ENCODE data around the gene USP1.

USP1 gene

GRCh38 chr1:62391369-62391971 is 45.4 kb upstream of the USP1 start:
- no peak overlapping the region for H3K4me2 ChIP-seq (ENCODE audit: low read length, poor library complexity, severe bottlenecking)
- H3K18ac ChIP-seq (ENCODE audit: low read depth in 1 of 2, low read length in 2 of 2): no peak overlapping the region
- H3K79me1 ChIP-seq (replicated peaks; ENCODE audit: low read length, poor library complexity, severe bottlenecking): no peaks in the 10 kb centered on the region
- no peak for DNase-seq
- H3K36me3 ChIP-seq (ENCODE audit: control insufficient read depth in 1 of 2, insufficient read depth in 2 of 2, low read depth in 1 of 2, low read length in 2 of 2): no peaks in the 10 kb centered on the region
- H4K91ac ChIP-seq (ENCODE audit: low read length): no peak overlapping the region
- H3K23ac ChIP-seq (ENCODE audit: low read length in 2 of 2): no peak overlapping the region
- H3K4ac ChIP-seq (ENCODE audit: low read depth in 1 of 2, low read length in 2 of 2): no peak overlapping the region
- WGBS: 4% methylated on average over 3 of the region's 3 CpGs
- H3K9me3 ChIP-seq (ENCODE audit: control insufficient read depth, low read length): no peaks in the 10 kb centered on the region
- no peak overlapping the region for H3K4me3 ChIP-seq (ENCODE audit: insufficient read depth in 1 of 2, low read depth in 1 of 2, low read length in 2 of 2)
- no peak overlapping the region for H2BK12ac ChIP-seq (ENCODE audit: low read length in 2 of 2)
- no peak overlapping the region for H2BK5ac ChIP-seq (ENCODE audit: low read depth, low read length, poor library complexity, severe bottlenecking)
- H3K27ac ChIP-seq (ENCODE audit: low read length, poor library complexity, severe bottlenecking): no peak overlapping the region
- H2AK5ac ChIP-seq (ENCODE audit: low read length, severe bottlenecking): no peak overlapping the region
- H3K4me1 ChIP-seq (ENCODE audit: control insufficient read depth, insufficient read depth, low read depth, low read length): no peaks in the 10 kb centered on the region
- no peak overlapping the region for H3K9ac ChIP-seq (ENCODE audit: low read length)
- no peak overlapping the region for H3K14ac ChIP-seq (ENCODE audit: low read length in 2 of 2)
- no peak overlapping the region for H4K8ac ChIP-seq (ENCODE audit: low read length)
- H3K27me3 ChIP-seq (ENCODE audit: control insufficient read depth in 1 of 2, insufficient read depth in 1 of 2, low read length in 2 of 2): peaks cover 22 to 23% of the 10 kb centered on the region in 2 experiments
- H2AFZ ChIP-seq (ENCODE audit: low read depth, low read length): no peak overlapping the region
- no peak overlapping the region for H2BK120ac ChIP-seq (ENCODE audit: low read depth, low read length)
- H2BK15ac ChIP-seq (ENCODE audit: low read depth, poor library complexity, severe bottlenecking): no peak overlapping the region

DNA sequence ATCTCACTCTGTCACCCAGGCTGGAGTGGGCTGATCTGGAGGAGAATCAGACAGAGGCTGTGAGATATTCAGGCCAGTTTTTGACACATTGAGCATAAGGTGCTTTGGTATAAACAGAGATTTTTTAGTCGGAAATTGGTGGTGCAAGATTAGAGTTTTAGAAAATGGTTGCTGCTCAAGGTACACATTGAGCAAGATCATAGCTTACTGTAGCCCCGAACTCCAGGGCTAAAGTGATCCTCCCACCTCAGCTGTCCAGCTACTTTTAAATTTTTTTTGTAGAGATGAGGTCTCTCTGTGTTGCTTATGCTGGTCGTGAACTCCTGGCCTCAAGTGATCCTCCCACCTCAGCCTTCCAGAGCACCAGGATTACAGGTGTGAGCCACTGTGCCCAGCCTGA is 43.9 kb upstream of the USP1 start:
- no peak for DNase-seq
- Histone ChIP-seq H2AK5ac (ENCODE audit: low read length, severe bottlenecking) (no peak overlapping the region), H3K18ac (ENCODE audit: low read depth in 1 of 2, low read length in 2 of 2) (no peak overlapping the region), H3K4me2 (ENCODE audit: low read length, poor library complexity, severe bottlenecking) (no peak overlapping the region), H3K4me3 (ENCODE audit: insufficient read depth in 1 of 2, low read depth in 1 of 2, low read length in 2 of 2) (no peak overlapping the region), H4K91ac (ENCODE audit: low read length) (no peak overlapping the region), H3K27ac (ENCODE audit: low read length, poor library complexity, severe bottlenecking) (no peak overlapping the region), H2BK120ac (ENCODE audit: low read depth, low read length) (no peak overlapping the region), H2BK5ac (ENCODE audit: low read depth, low read length, poor library complexity, severe bottlenecking) (no peak overlapping the region), H3K14ac (ENCODE audit: low read length in 2 of 2) (no peak overlapping the region), H2AFZ (ENCODE audit: low read depth, low read length) (no peak overlapping the region), H4K8ac (ENCODE audit: low read length) (no peak overlapping the region), H2BK15ac (ENCODE audit: low read depth, poor library complexity, severe bottlenecking) (no peak overlapping the region), H3K4ac (ENCODE audit: low read depth in 1 of 2, low read length in 2 of 2) (no peak overlapping the region), H3K4me1 (ENCODE audit: control insufficient read depth, insufficient read depth, low read depth, low read length) (no peaks in the 10 kb centered on the region), H3K23ac (ENCODE audit: low read length in 2 of 2) (no peak overlapping the region), H2BK12ac (ENCODE audit: low read length in 2 of 2) (no peak overlapping the region), H3K79me1 (replicated peaks; ENCODE audit: low read length, poor library complexity, severe bottlenecking) (no peaks in the 10 kb centered on the region), H3K27me3 (ENCODE audit: control insufficient read depth in 1 of 2, insufficient read depth in 1 of 2, low read length in 2 of 2) (peaks cover 22 to 34% of the 10 kb centered on the region in 2 experiments), H3K9ac (ENCODE audit: low read length) (no peak overlapping the region), H3K36me3 (ENCODE audit: control insufficient read depth in 1 of 2, insufficient read depth in 2 of 2, low read depth in 1 of 2, low read length in 2 of 2) (no peaks in the 10 kb centered on the region), H3K9me3 (ENCODE audit: control insufficient read depth, low read length) (no peaks in the 10 kb centered on the region)
- 91% methylated on average over 2 of the region's 3 CpGs for WGBS

DNA sequence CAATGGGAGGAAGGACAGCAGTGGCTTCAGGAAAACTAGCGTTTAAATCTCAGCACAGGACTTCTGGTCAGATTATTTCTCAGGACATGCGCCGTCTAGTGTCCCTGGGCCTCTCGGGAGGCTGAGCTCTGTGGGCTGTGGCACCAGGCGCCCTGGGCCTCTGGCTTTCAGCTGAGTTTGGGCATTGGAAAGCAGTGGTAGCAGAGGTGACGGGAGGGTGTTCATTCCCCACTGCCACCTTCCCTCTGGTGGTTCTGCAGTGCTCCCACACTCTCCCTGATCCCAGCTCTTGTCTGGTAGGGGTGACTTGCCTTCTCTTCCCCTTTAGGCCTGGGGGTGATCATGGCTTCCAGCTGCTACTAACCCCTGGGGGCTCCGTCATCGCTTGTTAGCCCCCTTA is 42.2 kb upstream of the USP1 start:
- H3K14ac ChIP-seq (ENCODE audit: low read length in 2 of 2): no peak overlapping the region
- 97% methylated on average over 6 of the region's 8 CpGs for WGBS
- no peaks in the 10 kb centered on the region for H3K4me1 ChIP-seq (ENCODE audit: control insufficient read depth, insufficient read depth, low read depth, low read length)
- H2AK5ac ChIP-seq (ENCODE audit: low read length, severe bottlenecking): no peak overlapping the region
- no peaks in the 10 kb centered on the region for H3K9me3 ChIP-seq (ENCODE audit: control insufficient read depth, low read length)
- H2BK12ac ChIP-seq (ENCODE audit: low read length in 2 of 2): no peak overlapping the region
- no peak overlapping the region for H3K9ac ChIP-seq (ENCODE audit: low read length)
- no peak overlapping the region for H2BK15ac ChIP-seq (ENCODE audit: low read depth, poor library complexity, severe bottlenecking)
- no peak overlapping the region for H3K23ac ChIP-seq (ENCODE audit: low read length in 2 of 2)
- H4K91ac ChIP-seq (ENCODE audit: low read length): no peak overlapping the region
- H3K36me3 ChIP-seq (ENCODE audit: control insufficient read depth in 1 of 2, insufficient read depth in 2 of 2, low read depth in 1 of 2, low read length in 2 of 2): no peaks in the 10 kb centered on the region
- no peak overlapping the region for H3K18ac ChIP-seq (ENCODE audit: low read depth in 1 of 2, low read length in 2 of 2)
- peaks cover 17 to 31% of the 10 kb centered on the region in 2 experiments for H3K27me3 ChIP-seq (ENCODE audit: control insufficient read depth in 1 of 2, insufficient read depth in 1 of 2, low read length in 2 of 2)
- no peak overlapping the region for H4K8ac ChIP-seq (ENCODE audit: low read length)
- DNase-seq: no peak
- H3K4me3 ChIP-seq (ENCODE audit: insufficient read depth in 1 of 2, low read depth in 1 of 2, low read length in 2 of 2): no peak overlapping the region
- H3K27ac ChIP-seq (ENCODE audit: low read length, poor library complexity, severe bottlenecking): no peak overlapping the region
- no peak overlapping the region for H3K4ac ChIP-seq (ENCODE audit: low read depth in 1 of 2, low read length in 2 of 2)
- no peak overlapping the region for H2BK120ac ChIP-seq (ENCODE audit: low read depth, low read length)
- no peak overlapping the region for H2BK5ac ChIP-seq (ENCODE audit: low read depth, low read length, poor library complexity, severe bottlenecking)
- H3K79me1 ChIP-seq (replicated peaks; ENCODE audit: low read length, poor library complexity, severe bottlenecking): no peaks in the 10 kb centered on the region
- H2AFZ ChIP-seq (ENCODE audit: low read depth, low read length): no peak overlapping the region
- H3K4me2 ChIP-seq (ENCODE audit: low read length, poor library complexity, severe bottlenecking): no peak overlapping the region

DNA sequence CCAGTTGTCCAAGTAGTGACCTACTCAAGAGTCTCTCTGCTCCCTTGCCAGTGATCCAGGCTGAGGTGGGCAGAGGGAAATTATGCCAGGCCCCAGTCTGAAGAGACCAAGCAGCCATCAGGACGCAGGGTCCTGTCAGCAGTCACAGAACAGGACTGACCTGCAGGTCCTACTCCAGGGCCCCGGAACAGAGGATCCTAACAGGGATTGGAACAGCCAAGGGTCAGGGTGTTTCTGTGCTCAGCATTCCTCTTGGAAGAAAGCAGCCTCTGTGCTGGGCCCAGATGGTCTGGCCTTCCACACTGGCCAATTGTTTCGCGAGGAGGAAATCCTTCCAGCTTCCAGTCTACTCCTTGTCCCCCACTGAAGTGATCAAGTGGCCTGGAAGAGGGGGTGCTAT is 41.6 kb upstream of the USP1 start:
- peaks cover 14 to 29% of the 10 kb centered on the region in 2 experiments for H3K27me3 ChIP-seq (ENCODE audit: control insufficient read depth in 1 of 2, insufficient read depth in 1 of 2, low read length in 2 of 2)
- 77% methylated on average over 2 of the region's 4 CpGs for WGBS
- H3K23ac ChIP-seq (ENCODE audit: low read length in 2 of 2): no peak overlapping the region
- no peak for DNase-seq
- no peaks in the 10 kb centered on the region for H3K4me1 ChIP-seq (ENCODE audit: control insufficient read depth, insufficient read depth, low read depth, low read length)
- no peaks in the 10 kb centered on the region for H3K79me1 ChIP-seq (replicated peaks; ENCODE audit: low read length, poor library complexity, severe bottlenecking)
- no peak overlapping the region for H3K4me3 ChIP-seq (ENCODE audit: insufficient read depth in 1 of 2, low read depth in 1 of 2, low read length in 2 of 2)
- H3K27ac ChIP-seq (ENCODE audit: low read length, poor library complexity, severe bottlenecking): no peak overlapping the region
- no peak overlapping the region for H3K18ac ChIP-seq (ENCODE audit: low read depth in 1 of 2, low read length in 2 of 2)
- no peak overlapping the region for H2AFZ ChIP-seq (ENCODE audit: low read depth, low read length)
- H3K14ac ChIP-seq (ENCODE audit: low read length in 2 of 2): no peak overlapping the region
- no peaks in the 10 kb centered on the region for H3K9me3 ChIP-seq (ENCODE audit: control insufficient read depth, low read length)
- H2BK15ac ChIP-seq (ENCODE audit: low read depth, poor library complexity, severe bottlenecking): no peak overlapping the region
- H3K36me3 ChIP-seq (ENCODE audit: control insufficient read depth in 1 of 2, insufficient read depth in 2 of 2, low read depth in 1 of 2, low read length in 2 of 2): no peaks in the 10 kb centered on the region
- H2BK120ac ChIP-seq (ENCODE audit: low read depth, low read length): no peak overlapping the region
- no peak overlapping the region for H2AK5ac ChIP-seq (ENCODE audit: low read length, severe bottlenecking)
- no peak overlapping the region for H4K8ac ChIP-seq (ENCODE audit: low read length)
- no peak overlapping the region for H3K9ac ChIP-seq (ENCODE audit: low read length)
- no peak overlapping the region for H3K4me2 ChIP-seq (ENCODE audit: low read length, poor library complexity, severe bottlenecking)
- H2BK5ac ChIP-seq (ENCODE audit: low read depth, low read length, poor library complexity, severe bottlenecking): no peak overlapping the region
- H2BK12ac ChIP-seq (ENCODE audit: low read length in 2 of 2): no peak overlapping the region
- no peak overlapping the region for H3K4ac ChIP-seq (ENCODE audit: low read depth in 1 of 2, low read length in 2 of 2)
- no peak overlapping the region for H4K91ac ChIP-seq (ENCODE audit: low read length)
